T-helper 2 cell treated with Interferon-gamma antibody and Interleukin-4, amounts not matched to agents 5 μg/mL and 100 μg/mL, for 36 hours (primary cell): ENCODE results near the gene RAD50.
A peak's percentile ranks its signal among the peaks of the same experiment; 100 is the strongest.

ENCODE experiments used
- DNase-seq: peaks from one replicate; pipeline ENCODE4 v3.0.0; 2021; ENCODE audit warnings: low spot score
- H3K27ac Mint-ChIP-seq: one replicate; pipeline ENCODE4 v1.8.0; 2021; ENCODE audit warnings: mild to moderate bottlenecking, mixed read lengths
- H3K27me3 Mint-ChIP-seq: one replicate; pipeline ENCODE4 v1.8.0; 2021; ENCODE audit warnings: low read depth, mixed read lengths
- H3K36me3 Mint-ChIP-seq: one replicate; pipeline ENCODE4 v1.8.0; 2021; ENCODE audit warnings: low read depth, mixed read lengths
- H3K4me1 Mint-ChIP-seq: one replicate; pipeline ENCODE4 v1.8.0; 2021; ENCODE audit warnings: low read depth, mixed read lengths
- H3K4me3 Mint-ChIP-seq: one replicate; pipeline ENCODE4 v1.8.0; 2022; ENCODE audit warnings: mild to moderate bottlenecking, moderate library complexity, mixed read lengths
- H3K9me3 Mint-ChIP-seq: one replicate; pipeline ENCODE4 v1.8.0; 2021; ENCODE audit warnings: mixed read lengths

Gene RAD50

GRCh38 chr5:132665574-132666080, 108.8 kb downstream of the RAD50 start:
- H3K9me3 Mint-ChIP-seq, result no peaks in the 10 kb centered on the region
- H3K4me3 Mint-ChIP-seq, result no peak overlapping the region
- peak overlapping the region; percentile 44 for H3K27ac Mint-ChIP-seq
- peaks cover 40% of the 10 kb centered on the region for H3K4me1 Mint-ChIP-seq
- no peak for DNase-seq
- H3K36me3 Mint-ChIP-seq, result no peaks in the 10 kb centered on the region
- no peaks in the 10 kb centered on the region for H3K27me3 Mint-ChIP-seq

- H3K9me3 Mint-ChIP-seq, result peaks cover 4% of the 10 kb centered on the region
- DNase-seq, result no peak
- H3K4me3 Mint-ChIP-seq, result no peak overlapping the region
- no peaks in the 10 kb centered on the region for H3K36me3 Mint-ChIP-seq
- no peak overlapping the region for H3K27ac Mint-ChIP-seq
- H3K4me1 Mint-ChIP-seq, result peaks cover 36% of the 10 kb centered on the region
- no peaks in the 10 kb centered on the region for H3K27me3 Mint-ChIP-seq
Observed at GRCh38 chr5:132666310-132667123, 109.7 kb downstream of the RAD50 start.

- peaks cover 4% of the 10 kb centered on the region for H3K9me3 Mint-ChIP-seq
- H3K36me3 Mint-ChIP-seq, result no peaks in the 10 kb centered on the region
- H3K27me3 Mint-ChIP-seq, result no peaks in the 10 kb centered on the region
- H3K4me3 Mint-ChIP-seq, result no peak overlapping the region
- no peak for DNase-seq
- H3K27ac Mint-ChIP-seq, result no peak overlapping the region
- H3K4me1 Mint-ChIP-seq, result peaks cover 36% of the 10 kb centered on the region
Observed at GRCh38 chr5:132667309-132667708, 110.5 kb downstream of the RAD50 start.

- Mint-ChIP-seq H3K36me3 (no peaks in the 10 kb centered on the region), H3K27ac (no peak overlapping the region), H3K27me3 (no peaks in the 10 kb centered on the region), H3K4me3 (no peak overlapping the region), H3K4me1 (peaks cover 31% of the 10 kb centered on the region), H3K9me3 (peaks cover 4% of the 10 kb centered on the region)
- DNase-seq, result no peak
Observed at GRCh38 chr5:132667761-132668705, 111.3 kb downstream of the RAD50 start.

- peaks cover 4% of the 10 kb centered on the region for H3K9me3 Mint-ChIP-seq
- no peaks in the 10 kb centered on the region for H3K27me3 Mint-ChIP-seq
- no peak for DNase-seq
- peaks cover 31% of the 10 kb centered on the region for H3K4me1 Mint-ChIP-seq
- no peak overlapping the region for H3K4me3 Mint-ChIP-seq
- H3K36me3 Mint-ChIP-seq, result no peaks in the 10 kb centered on the region
- H3K27ac Mint-ChIP-seq, result peak overlapping the region; percentile 15
Observed at GRCh38 chr5:132668706-132669454, 112.1 kb downstream of the RAD50 start.

GRCh38 chr5:132669455-132669820, 112.7 kb downstream of the RAD50 start:
- H3K27ac Mint-ChIP-seq, result no peak overlapping the region
- DNase-seq, result no peak
- no peak overlapping the region for H3K4me3 Mint-ChIP-seq
- peaks cover 4% of the 10 kb centered on the region for H3K9me3 Mint-ChIP-seq
- no peaks in the 10 kb centered on the region for H3K27me3 Mint-ChIP-seq
- H3K4me1 Mint-ChIP-seq, result peaks cover 31% of the 10 kb centered on the region
- H3K36me3 Mint-ChIP-seq, result no peaks in the 10 kb centered on the region

GRCh38 chr5:132669966-132670882, 113.4 kb downstream of the RAD50 start:
- no peaks in the 10 kb centered on the region for H3K27me3 Mint-ChIP-seq
- no peak overlapping the region for H3K27ac Mint-ChIP-seq
- no peak for DNase-seq
- H3K9me3 Mint-ChIP-seq, result peaks cover 4% of the 10 kb centered on the region
- peaks cover 34% of the 10 kb centered on the region for H3K4me1 Mint-ChIP-seq
- peaks cover 2% of the 10 kb centered on the region for H3K36me3 Mint-ChIP-seq
- no peak overlapping the region for H3K4me3 Mint-ChIP-seq

- Mint-ChIP-seq H3K4me3 (no peak overlapping the region), H3K4me1 (peaks cover 39% of the 10 kb centered on the region), H3K27me3 (no peaks in the 10 kb centered on the region), H3K27ac (no peak overlapping the region), H3K9me3 (peaks cover 4% of the 10 kb centered on the region), H3K36me3 (peaks cover 2% of the 10 kb centered on the region)
- no peak for DNase-seq
Observed at GRCh38 chr5:132671000-132671399, 114.2 kb downstream of the RAD50 start.

GRCh38 chr5:132673488-132673887, 116.7 kb downstream of the RAD50 start:
- Mint-ChIP-seq H3K4me1 (peaks cover 42% of the 10 kb centered on the region), H3K9me3 (peaks cover 4% of the 10 kb centered on the region), H3K27me3 (no peaks in the 10 kb centered on the region), H3K27ac (peak overlapping the region; percentile 94), H3K4me3 (no peak overlapping the region), H3K36me3 (peaks cover 2% of the 10 kb centered on the region)
- DNase-seq, result no peak

- no peaks in the 10 kb centered on the region for H3K27me3 Mint-ChIP-seq
- peak within 1 kb of the TSS; percentile 94 for H3K27ac Mint-ChIP-seq
- H3K4me3 Mint-ChIP-seq, result peak within 1 kb of the TSS; percentile 74
- peaks cover 39% of the 10 kb centered on the region for H3K4me1 Mint-ChIP-seq
- H3K36me3 Mint-ChIP-seq, result peaks cover 2% of the 10 kb centered on the region
- DNase-seq, result no peak
- peaks cover 4% of the 10 kb centered on the region for H3K9me3 Mint-ChIP-seq
Observed at GRCh38 chr5:132673939-132674630, 117.3 kb downstream of the RAD50 start, which contains the start of gene IL4. IL4 (plus strand) TSS chr5:132673989; CDS start chr5:132674051, 62 bp downstream.

- peak; percentile 62 for DNase-seq
- H3K36me3 Mint-ChIP-seq, result peaks cover 2% of the 10 kb centered on the region
- H3K4me1 Mint-ChIP-seq, result peaks cover 40% of the 10 kb centered on the region
Observed at GRCh38 chr5:132674671-132675506, 118.1 kb downstream of the RAD50 start.

More at GRCh38 chr5:132674671-132675506, 118.1 kb downstream of the RAD50 start:
- Mint-ChIP-seq H3K9me3 (peaks cover 4% of the 10 kb centered on the region), H3K27ac (peak overlapping the region; percentile 94), H3K27me3 (no peaks in the 10 kb centered on the region), H3K4me3 (peak overlapping the region; percentile 74)
